IPS-11a (cell line): ENCODE data around the gene FBN3.

Experiments
- H3K4me3 ChIP-seq: one replicate; pipeline ENCODE4 v1.5.1; 2013; ENCODE audit warnings: low read depth, low read length, control low read depth

The FBN3 gene

DNA sequence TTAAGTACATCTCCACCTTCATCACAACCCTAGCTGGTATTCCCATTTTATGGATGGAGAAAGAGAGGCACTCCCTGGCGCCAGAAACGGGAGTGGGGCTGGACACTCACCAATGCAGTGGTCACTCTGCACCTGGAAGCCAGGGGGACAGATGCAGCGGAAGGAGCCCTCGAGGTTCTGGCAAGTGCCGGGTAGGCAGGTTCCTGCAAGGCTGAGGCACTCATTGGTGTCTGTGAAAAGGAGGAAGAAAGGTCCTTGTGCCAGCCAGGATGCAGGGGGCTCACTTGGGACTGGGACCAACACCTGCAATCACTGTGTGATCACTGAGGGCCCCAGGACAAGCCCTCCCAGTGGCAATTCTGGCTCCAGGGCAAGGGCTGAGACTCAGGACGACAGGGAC is 55.1 kb downstream of the FBN3 start:
- no peak overlapping the region for H3K4me3 ChIP-seq

DNA sequence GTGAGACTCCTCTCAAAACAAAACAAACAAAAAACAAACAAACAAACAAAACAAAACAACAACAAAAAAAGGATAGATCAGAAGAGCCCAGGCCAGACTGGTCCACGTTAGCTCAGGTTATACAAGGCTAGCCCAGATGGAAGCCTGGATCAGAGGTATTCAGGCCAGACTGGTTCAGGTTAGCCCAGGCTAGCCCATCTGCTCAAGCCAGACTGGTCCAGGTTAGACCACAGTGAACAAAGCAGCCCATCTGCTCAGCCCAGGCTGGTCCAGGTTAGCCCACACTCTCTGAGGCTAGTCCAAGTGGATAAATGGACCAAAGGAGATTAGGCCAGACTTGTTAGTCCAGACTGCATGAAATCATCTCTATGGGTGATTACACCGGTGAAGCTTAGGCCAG is 55.7 kb downstream of the FBN3 start:
- no peak overlapping the region for H3K4me3 ChIP-seq

GRCh38 chr19:8090950-8091349 is 58.4 kb downstream of the FBN3 start:
- H3K4me3 ChIP-seq, result no peak overlapping the region

DNA sequence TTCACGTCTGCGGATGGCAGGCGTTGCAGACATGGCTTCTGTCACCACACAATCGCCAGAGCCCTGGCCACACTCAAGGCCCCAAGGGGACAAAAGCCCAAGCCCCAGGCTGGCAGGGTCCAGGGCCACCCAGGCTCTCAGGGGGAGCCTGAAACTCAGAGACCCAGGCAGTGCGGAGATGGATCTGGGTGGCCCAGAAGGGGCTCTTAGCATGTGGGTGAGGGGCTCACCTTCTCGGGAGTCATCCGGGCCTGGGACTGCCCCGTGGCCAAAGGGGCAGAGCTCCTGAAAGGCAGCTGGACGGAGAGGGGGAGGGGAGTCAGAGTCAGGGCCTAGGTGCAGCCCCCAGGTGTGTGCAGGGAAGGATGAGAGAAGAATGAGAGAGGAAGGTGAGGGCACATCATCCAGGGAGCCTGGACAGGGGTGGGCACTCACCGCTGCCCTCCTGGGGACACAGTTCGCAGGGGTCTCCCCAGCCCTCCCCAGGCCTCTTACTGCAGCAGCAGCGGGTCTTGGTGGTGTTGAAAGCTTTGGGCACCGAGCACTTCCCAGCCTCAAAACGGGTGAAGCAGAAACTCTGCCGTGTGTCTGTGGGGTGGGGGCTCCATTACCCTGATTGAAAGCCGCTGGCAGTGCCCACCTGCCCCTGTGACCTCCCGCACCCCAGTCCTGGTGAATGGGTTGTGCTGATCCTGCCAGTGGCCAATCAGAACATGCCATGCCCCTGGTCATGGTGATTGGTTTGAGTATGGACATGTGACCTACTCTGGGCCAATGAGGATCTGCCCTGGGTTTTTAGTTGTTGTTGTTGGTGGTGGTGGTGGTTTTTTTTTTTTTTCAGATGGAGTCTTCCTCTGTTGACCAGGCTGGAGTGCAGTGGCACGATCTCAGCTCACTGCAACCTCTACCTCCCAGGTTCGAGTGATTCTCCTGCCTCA is 59.5 kb downstream of the FBN3 start:
- no peak overlapping the region for H3K4me3 ChIP-seq

- H3K4me3 ChIP-seq, result no peak overlapping the region
Observed at GRCh38 chr19:8088752-8089663, 60.4 kb downstream of the FBN3 start.

DNA sequence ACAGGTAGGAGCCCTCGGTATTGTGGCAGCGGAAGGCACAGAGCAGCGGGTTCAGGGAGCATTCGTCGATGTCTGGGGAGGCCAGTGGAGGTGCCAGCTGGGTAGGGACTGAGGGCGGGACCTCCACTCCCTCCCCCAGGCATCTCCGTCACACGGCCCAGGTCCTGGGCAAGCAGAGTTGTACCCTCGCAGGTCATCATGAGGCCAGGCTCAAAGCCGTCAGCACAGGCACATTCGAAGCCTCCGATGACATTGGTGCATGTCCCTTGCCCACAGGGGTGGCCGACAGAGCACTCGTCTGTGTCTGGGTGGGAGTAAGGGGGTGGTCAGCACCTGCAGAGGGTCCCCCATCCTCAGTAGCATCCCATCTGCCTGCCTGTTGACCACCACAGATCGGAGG is 61.5 kb downstream of the FBN3 start:
- no peak overlapping the region for H3K4me3 ChIP-seq

- no peak overlapping the region for H3K4me3 ChIP-seq
Observed at GRCh38 chr19:8086849-8087248, 62.5 kb downstream of the FBN3 start.

DNA sequence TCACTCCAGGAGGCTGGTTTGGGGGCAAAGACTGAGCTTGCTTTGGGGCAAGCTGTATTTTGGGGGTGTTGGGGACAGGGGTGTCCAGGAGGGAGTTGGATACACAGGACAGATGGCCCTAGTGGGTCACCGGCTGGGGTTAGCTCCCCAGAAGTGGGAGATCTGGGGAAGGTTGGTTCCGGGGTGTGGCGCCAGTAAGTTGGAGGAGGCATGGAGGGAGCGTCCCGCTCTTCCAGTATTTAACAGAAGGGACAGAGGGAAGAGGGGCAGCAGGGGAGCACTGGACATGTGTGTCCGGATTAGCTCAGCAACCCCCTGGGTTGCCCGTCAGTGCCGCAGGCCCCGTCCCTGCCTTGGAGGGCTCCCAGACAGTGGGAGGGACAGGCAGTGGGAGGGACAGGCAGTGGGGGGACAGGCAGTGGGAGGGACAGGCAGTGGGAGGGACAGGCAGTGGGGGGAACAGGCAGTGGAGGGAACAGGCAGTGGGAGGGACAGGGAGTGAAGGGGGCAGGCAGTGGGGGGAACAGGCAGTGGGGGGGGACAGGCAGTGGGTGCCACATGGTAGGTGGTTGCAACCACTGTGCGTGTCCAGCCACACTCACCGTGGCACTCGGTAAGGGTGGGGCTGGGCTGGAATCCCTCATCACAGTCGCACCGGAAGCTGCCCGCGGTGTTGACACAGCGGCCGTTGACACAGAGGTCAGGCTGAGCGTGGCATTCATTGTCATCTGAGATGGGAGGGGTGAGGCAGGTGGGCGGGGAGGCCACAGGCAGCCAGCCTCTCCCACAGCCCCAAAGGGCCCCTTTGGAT is 63.6 kb downstream of the FBN3 start:
- no peak overlapping the region for H3K4me3 ChIP-seq

DNA sequence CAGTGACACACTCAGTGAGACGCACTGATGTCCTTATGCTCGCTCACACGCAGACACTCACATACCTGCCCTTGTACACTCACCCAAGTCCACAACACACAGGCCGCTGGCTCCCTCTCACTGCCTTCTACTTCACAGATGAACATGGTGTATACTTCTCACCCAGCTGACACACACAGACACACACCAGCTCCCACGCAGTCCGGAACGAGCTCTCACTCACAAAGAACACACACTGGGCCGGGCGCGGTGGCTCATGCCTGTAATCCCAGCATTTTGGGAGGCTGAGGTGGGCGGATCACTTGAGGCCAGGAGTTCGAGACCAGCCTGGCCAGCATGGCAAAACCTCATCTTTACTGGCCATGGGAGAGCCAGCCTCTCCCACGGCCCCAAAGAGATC is 65.2 kb downstream of the FBN3 start:
- no peak overlapping the region for H3K4me3 ChIP-seq

DNA sequence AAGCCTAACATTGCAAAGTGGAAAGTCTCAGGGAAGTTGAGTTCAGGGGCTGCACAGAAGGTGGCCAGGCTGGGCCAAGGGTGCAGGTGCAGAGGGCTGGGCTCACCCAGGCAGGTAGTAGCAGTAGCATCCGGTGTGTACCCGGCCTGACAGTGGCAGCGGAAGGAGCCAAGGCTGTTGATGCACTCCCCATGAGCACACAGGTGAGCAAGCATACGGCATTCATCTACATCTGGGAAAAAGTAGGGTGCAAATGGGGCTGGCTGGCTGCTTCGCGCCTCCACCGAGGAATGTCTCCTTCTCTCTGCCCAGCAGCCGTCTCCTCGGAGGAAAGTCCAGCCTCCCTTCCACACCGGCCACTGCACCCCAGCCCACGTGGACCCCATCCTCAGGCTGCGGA is 66.3 kb downstream of the FBN3 start:
- H3K4me3 ChIP-seq, result no peak overlapping the region

GRCh38 chr19:8081569-8082550 is 67.5 kb downstream of the FBN3 start:
- no peak overlapping the region for H3K4me3 ChIP-seq

DNA sequence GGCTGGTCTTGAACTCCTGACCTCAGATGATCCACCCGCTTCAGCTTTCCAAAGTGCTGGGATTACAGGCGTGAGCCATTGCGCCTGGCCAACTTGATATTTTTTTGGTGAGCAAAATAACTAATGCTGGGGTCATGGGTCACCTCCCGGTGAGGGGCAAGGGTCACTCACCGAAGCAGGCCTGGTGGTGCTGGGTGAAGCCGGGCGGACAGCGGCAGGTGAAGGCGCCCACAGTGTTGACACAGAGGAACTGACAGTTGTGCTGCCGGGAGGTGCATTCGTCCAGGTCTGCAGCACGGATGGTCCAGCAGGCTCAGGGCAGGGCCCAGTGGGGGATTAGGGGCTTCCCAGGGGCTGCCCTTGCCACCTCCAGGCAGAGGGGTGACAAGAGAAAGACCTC is 68.6 kb downstream of the FBN3 start:
- H3K4me3 ChIP-seq, result no peak overlapping the region

GRCh38 chr19:8079988-8080387 is 69.4 kb downstream of the FBN3 start:
- no peak overlapping the region for H3K4me3 ChIP-seq

DNA sequence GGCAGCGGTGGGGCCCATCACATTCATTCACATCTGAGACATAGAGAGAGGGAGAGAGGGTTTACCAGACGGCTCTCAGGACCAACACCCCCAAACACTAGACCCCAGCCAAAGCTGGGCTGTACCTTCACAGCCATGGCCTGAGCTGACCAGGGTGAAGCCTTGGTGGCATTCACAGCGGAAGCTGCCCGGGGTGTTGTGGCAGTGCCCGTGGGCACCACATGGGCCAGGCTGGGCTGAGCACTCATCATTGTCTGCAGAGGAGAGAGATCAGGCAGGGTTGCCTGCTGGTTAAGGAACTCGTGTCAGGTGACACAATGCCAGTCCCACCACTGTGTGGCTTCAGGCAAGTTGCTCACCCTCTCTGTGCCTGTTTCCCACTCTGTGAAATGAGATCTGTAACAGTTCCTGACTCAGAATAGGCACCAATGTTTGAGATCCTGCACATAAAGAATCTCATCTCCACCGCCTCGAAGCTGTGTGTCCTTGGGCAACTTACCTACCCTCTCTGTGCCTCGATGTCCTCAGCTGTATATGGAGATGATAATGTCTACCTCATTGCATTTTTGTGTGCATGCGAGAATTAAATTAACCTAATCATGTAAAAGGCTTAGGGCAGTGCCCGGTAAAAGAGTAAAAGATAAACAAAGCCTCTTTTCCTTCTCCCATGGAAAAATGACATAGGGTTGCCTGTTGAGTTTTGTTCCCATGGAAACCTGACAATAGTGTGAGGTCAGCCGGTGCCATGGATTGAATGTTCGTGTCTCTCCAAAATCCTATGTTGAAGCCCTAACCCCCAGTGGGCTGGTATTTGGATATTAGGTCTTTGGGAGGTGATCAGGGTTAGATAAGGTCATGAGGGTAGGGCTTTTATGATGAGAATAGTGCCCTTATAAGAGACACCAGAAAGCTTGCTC is 74.0 kb downstream of the FBN3 start:
- H3K4me3 ChIP-seq, result no peak overlapping the region

DNA sequence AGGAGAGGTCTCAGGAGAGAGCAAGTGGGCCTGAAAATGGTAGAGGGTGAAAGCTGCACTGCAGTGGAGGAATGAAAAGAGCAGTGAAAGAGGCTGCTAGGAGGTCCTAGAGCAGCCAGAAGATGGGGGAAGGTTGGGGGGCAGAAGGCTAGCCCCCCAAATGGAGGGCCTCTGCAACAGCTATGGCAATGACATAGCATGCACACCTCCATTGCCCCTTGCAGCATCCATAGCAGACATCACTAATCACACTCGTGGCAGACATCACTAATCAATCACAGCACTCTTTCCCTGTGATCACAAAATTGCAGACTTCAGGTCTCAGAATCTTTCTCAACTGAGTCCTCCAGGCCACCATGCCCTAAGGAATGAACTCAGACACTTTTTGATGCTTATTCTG is 74.9 kb downstream of the FBN3 start:
- no peak overlapping the region for H3K4me3 ChIP-seq

DNA sequence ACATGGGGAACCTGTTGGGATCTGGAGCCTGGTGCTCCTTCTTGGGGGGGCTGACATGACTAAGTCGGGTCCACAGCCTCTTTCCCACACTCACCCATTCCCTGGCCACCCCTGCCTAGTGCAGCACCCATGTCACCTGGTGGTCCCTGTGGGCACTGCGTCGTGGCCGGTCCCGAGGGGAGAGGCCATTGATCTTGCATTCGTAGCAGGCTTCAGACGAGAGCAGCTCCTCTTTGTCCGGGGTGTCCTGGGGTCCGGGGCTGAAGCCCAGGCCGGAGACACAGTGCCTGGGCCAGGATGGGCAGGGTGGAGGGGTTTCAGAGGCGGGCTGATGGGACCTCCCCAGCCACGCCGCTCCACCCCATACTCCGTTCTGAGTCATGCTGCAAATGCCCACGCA is 77.5 kb downstream of the FBN3 start:
- H3K4me3 ChIP-seq, result no peak overlapping the region

DNA sequence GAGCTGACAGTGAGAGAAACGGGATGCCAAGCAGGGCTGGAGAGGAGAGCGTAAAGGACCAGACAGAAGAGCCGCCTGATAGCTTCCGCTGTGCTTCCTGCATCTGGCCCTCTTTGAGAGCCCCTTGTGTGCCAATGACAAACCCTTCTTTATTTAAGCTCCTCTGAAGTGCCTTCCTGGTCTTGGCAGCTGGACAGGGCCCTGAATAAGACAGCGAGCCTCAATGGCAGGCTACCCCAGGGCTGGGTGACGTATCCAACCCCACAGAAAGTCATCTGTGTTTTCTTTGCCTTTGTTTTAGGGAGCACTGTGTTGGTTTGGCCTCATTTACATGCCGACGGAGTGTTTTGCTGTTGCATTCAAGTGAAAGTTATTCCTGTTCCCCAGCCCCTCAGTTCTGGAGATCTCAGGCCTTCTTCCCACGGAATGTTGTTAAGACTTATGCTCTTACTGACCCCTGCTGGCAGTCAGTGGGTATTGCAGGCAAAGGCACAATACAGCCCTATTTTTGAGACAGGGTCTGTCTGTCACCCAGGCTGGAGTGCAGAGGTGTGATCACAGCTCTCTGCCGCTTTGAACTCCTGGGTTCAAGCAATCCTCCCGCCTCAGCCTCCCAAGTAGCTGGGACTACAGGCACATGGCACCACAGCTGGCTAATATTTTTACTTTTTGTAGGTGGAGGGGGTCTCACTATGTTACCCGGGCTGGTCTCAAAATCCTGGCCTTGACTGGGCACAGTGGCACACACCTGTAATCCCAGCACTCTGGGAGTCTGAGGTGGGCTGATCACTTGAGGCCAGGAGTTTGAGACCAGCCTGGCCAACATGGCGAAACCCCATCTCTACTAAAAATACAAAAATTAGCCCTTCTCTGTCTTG is 80.1 kb downstream of the FBN3 start:
- no peak overlapping the region for H3K4me3 ChIP-seq

DNA sequence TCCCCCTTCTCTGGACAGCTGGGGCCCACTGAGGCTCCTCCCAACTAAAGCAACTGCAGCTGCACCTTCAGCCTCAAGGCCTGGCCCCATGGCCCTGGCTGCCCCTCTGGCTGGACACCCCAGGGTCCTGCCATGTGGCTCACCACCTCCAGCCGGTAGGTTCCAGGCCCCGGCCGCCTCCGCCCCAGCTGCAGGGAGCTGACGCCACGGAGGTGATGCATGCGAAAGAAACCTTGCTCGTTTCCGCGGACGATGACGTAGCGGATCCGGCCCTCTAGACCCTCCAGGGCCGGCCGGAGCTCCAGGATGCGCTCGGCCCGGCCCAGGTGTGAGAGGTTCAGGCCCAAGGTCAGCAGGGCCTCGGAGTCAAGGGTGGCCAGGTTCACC is 83.5 kb downstream of the FBN3 start:
- H3K4me3 ChIP-seq, result no peak overlapping the region
